GM04504 (cell line): ENCODE data around the gene TMEM117.

Experiments
- DNase-seq: peaks from one replicate; pipeline ENCODE4 v3.0.0-alpha.2; 2012; ENCODE audit warnings: low read depth

The TMEM117 gene

GRCh38 chr12:43964033-43964432 lies 128.2 kb downstream of the TMEM117 start:
- DNase-seq, result no peak

- no peak for DNase-seq
Observed at GRCh38 chr12:43964961-43965360, 129.1 kb downstream of the TMEM117 start.

GRCh38 chr12:43965899-43966298 lies 130.0 kb downstream of the TMEM117 start:
- DNase-seq, result no peak

- DNase-seq, result no peak
Observed at GRCh38 chr12:43968736-43969135, 132.9 kb downstream of the TMEM117 start.

- DNase-seq, result peak; percentile 5
Observed at GRCh38 chr12:43969882-43970281, 134.0 kb downstream of the TMEM117 start.

- no peak for DNase-seq
Observed at GRCh38 chr12:43973385-43973784, 137.5 kb downstream of the TMEM117 start.

GRCh38 chr12:43973993-43974392 lies 138.1 kb downstream of the TMEM117 start:
- no peak for DNase-seq

- no peak for DNase-seq
Observed at GRCh38 chr12:43976027-43976426, 140.1 kb downstream of the TMEM117 start.

- DNase-seq, result no peak
Observed at GRCh38 chr12:43978556-43978955, 142.7 kb downstream of the TMEM117 start.

- no peak for DNase-seq
Observed at GRCh38 chr12:43979450-43979849, 143.6 kb downstream of the TMEM117 start.

GRCh38 chr12:43980627-43981191 lies 144.8 kb downstream of the TMEM117 start:
- DNase-seq, result no peak

GRCh38 chr12:43981726-43982125 lies 145.8 kb downstream of the TMEM117 start:
- DNase-seq, result no peak

- DNase-seq, result no peak
Observed at GRCh38 chr12:43982544-43982943, 146.7 kb downstream of the TMEM117 start.

- no peak for DNase-seq
Observed at GRCh38 chr12:43988838-43989560, 153.1 kb downstream of the TMEM117 start.

GRCh38 chr12:43992856-43993255 lies 157.0 kb downstream of the TMEM117 start:
- DNase-seq, result no peak

- peak; percentile 24 for DNase-seq
Observed at GRCh38 chr12:44000309-44000952, 164.6 kb downstream of the TMEM117 start.

- no peak for DNase-seq
Observed at GRCh38 chr12:44002607-44003006, 166.7 kb downstream of the TMEM117 start.

- DNase-seq, result no peak
Observed at GRCh38 chr12:44003721-44004120, 167.8 kb downstream of the TMEM117 start.

GRCh38 chr12:44015333-44015941 lies 179.6 kb downstream of the TMEM117 start:
- peak; percentile 28 for DNase-seq

GRCh38 chr12:44017216-44017615 lies 181.3 kb downstream of the TMEM117 start:
- DNase-seq, result no peak

GRCh38 chr12:44019118-44019517 lies 183.2 kb downstream of the TMEM117 start:
- DNase-seq, result no peak

- no peak for DNase-seq
Observed at GRCh38 chr12:44020555-44020954, 184.7 kb downstream of the TMEM117 start.

- no peak for DNase-seq
Observed at GRCh38 chr12:44021471-44021971, 185.6 kb downstream of the TMEM117 start.
